Measurements from ENCODE around the gene RHBG. TPM values are rescaled to one million over a fixed set of nuclear protein-coding genes. Genes with fewer than 3 reads are reported as not detected.
A peak's percentile ranks its signal among the peaks of the same experiment; 100 is the strongest.

The RHBG gene
- total RNA-seq, 1 experiment from 2014 or later = 1.5 TPM

- Histone ChIP-seq H4K20me1 (ENCODE audit: control insufficient read depth, insufficient read depth, insufficient read length) (no peaks in the 10 kb centered on the region), H3K4me1 (ENCODE audit: insufficient read depth, low read length) (0 out of 2 replicates have a peak, but pooled peaks cover 2% of the 10 kb centered on the region), H3K23me2 (ENCODE audit: insufficient read length, low read depth, low read length, poor library complexity, severe bottlenecking) (peaks cover 7% of the 10 kb centered on the region), H3K79me1 (ENCODE audit: insufficient read depth, low read depth, low read length, poor library complexity, severe bottlenecking) (no peaks in the 10 kb centered on the region), H4K8ac (replicated peaks; ENCODE audit: insufficient read length, low read depth, low read length) (no peak within 1 kb of the TSS), H4K91ac (ENCODE audit: insufficient read length, low read depth, low read length) (no peak within 1 kb of the TSS), H3K27me3 (ENCODE audit: insufficient read depth, low read length) (no peaks in the 10 kb centered on the region), H2BK12ac (ENCODE audit: insufficient read length, low read depth, low read length) (no peak within 1 kb of the TSS), H3K9me3 (ENCODE audit: control insufficient read depth, low read depth, low read length) (no peaks in the 10 kb centered on the region), H2BK120ac (ENCODE audit: low read depth, low read length, poor library complexity, severe bottlenecking) (no peak within 1 kb of the TSS), H3K27ac (ENCODE audit: insufficient read length, low read depth, low read length) (no peak within 1 kb of the TSS), H3K4me2 (ENCODE audit: insufficient read depth, insufficient read length, low read length) (peak within 1 kb of the TSS; percentile 86), H2BK15ac (ENCODE audit: low read depth, low read length) (no peak within 1 kb of the TSS), H3T11ph (ENCODE audit: low read length) (no peak within 1 kb of the TSS), H2AFZ (ENCODE audit: low read length) (no peak within 1 kb of the TSS), H3K18ac (ENCODE audit: insufficient read length, low read depth, low read length) (peak within 1 kb of the TSS; percentile 90), H2BK20ac (ENCODE audit: low read depth, low read length, poor library complexity, severe bottlenecking) (no peak within 1 kb of the TSS), H3K79me2 (ENCODE audit: insufficient read depth, low read length) (peaks cover 24% of the 10 kb centered on the region), H2BK5ac (ENCODE audit: insufficient read length, low read length) (no peak within 1 kb of the TSS), H3K9ac (ENCODE audit: extremely low read depth, insufficient read length, low read length) (peak within 1 kb of the TSS; percentile 72), H4K5ac (ENCODE audit: insufficient read length, low read depth, low read length) (no peak within 1 kb of the TSS), H3K4ac (ENCODE audit: low read depth, low read length) (no peak within 1 kb of the TSS), H2AK5ac (ENCODE audit: insufficient read length, low read length) (no peak within 1 kb of the TSS), H3K14ac (ENCODE audit: insufficient read depth, low read length) (peak within 1 kb of the TSS; percentile 79; the same call in 1 of the 2 replicates), H3K56ac (ENCODE audit: insufficient read length, low read depth, low read length) (no peak within 1 kb of the TSS), H3K23ac (ENCODE audit: insufficient read length, low read depth, low read length) (no peak within 1 kb of the TSS)
- Mint-ChIP-seq H3K4me1 (peaks cover 14 to 23% of the 10 kb centered on the region in 2 experiments), H3K4me3 (peak within 1 kb of the TSS; percentile 97 to 98), H3K27ac (peak within 1 kb of the TSS; percentile 94 to 99 (median 96)), H3K36me3 (ENCODE audit: insufficient read depth in 1 of 3, low read depth in 3 of 3) (peaks cover 30 to 44% (median 39%) of the 10 kb centered on the region in 3 experiments), H3K9me3 (no peaks in the 10 kb centered on the region; a peak in 2 of 5 replicates), H3K27me3 (ENCODE audit: low read depth) (no peaks in the 10 kb centered on the region; the same call in 1 of the 2 replicates)
- no CpG with 5 or more reads among the region's 47 CpGs for WGBS (ENCODE audit: extremely low coverage, insufficient read length, low lambda C conversion rate)
- peak; percentile 100 for DNase-seq
- no peak for TF ChIP-seq CTCF (conservative IDR thresholded peaks at IDR 0.05)
These were observed 30.6 kb upstream of the RHBG start, which contains the start of the genes CCT3 and TSACC for GRCh38 chr1:156338180-156338976. Gene CCT3, minus strand, starts transcription at chr1:156338292. Its CDS starts 108 bp downstream, at chr1:156338184. Gene TSACC, plus strand, starts transcription at chr1:156338526. Its CDS starts 1,232 bp downstream, at chr1:156339758.
